ENCODE results near the gene APC2. TPM values are rescaled to one million over a fixed set of nuclear protein-coding genes. Genes with fewer than 3 reads are reported as not detected.
A peak's percentile ranks its signal among the peaks of the same experiment; 100 is the strongest.
"Not testable (repeated sequence)": the region's sequence is repeated elsewhere in the genome, so short reads cannot be mapped to it uniquely, and the experiment has no call there.

The APC2 gene
- total RNA-seq, 1 experiment from 2014 or later = not detected

DNA sequence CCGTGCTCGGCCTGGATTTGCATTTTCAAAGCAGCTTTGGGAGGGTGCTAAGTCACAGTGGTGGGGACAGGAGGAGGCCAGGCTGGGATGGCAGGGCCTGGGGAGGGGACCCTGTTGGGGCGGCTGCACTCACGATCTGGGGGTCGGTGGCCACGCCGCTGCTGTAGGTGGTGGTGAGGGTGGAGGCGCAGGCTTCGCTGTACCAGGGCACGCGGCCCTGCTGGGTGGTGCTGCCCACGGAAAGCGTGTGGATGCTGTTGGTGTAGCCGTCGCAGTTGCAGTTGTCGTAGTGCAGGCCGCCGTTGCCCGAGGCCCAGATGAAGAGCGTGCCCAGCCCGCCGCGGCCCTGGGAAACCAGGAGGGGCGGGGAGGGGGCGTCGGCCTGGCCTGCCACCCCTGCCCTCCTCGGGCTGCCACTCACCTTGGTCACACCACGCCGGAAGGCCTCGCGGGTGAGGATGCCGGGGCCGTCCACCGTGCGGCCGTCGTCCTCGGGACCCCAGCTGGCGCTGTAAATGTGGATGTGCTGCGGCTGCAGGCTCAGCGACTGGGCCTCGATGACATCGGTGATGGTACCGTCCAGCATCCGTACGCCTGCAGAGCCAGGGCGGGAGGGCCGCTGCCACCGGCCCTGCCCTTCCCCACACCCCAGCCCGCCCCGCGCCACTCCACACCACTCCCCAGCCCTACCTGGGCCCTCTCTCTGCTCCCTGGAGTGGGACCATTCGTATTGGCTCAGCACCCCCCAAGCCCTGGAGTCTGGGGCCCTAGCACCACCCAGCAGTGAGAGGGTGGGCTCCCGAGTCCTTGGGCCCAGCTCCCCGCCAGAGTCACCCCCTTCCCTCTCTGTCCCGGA, 37.0 kb downstream of the APC2 start:
- no peak for DNase-seq (ENCODE audit: low read depth)
- in situ Hi-C loops (cut with HindIII; ENCODE audit: low pct_unique_long_range_greater_than_20kb, low sequenced_read_pairs) = no loop called here

DNA sequence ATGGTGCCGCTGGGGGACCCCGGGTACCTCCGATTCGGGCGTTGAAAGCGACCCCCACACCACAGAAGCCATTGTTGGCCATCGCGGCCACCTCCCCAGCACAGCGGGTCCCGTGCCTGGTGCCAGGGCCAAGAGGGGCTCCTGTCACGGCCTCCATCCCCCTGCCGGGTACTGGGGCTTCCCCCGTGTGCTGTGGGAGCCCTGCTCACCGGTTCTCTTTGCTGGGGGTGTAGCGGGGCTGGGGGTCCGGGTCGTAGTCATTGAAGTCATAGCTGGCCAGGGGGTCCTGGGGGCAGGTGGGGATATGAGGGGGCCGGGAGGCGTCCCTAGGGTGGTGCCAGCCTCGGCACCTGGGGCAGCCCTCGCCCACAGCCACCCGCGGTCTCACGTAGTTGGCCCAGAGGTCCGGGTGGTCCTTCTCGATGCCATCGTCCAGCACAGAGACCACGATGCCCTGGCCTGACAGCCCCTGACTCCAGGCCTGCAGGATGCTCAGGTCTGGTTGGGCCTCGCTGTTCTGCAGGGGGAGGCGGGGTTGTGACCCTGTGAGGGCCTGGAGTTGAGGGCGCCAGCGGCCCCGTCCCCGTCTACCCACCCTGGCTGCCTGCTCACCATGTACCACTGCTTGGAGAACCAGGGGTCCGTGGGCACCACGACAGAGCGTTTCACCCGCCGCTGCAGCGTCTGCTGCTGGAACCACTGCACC, 37.8 kb downstream of the APC2 start:
- DNase-seq (ENCODE audit: low read depth) = no peak
- in situ Hi-C loops (cut with HindIII; ENCODE audit: low pct_unique_long_range_greater_than_20kb, low sequenced_read_pairs) = no loop called here

DNA sequence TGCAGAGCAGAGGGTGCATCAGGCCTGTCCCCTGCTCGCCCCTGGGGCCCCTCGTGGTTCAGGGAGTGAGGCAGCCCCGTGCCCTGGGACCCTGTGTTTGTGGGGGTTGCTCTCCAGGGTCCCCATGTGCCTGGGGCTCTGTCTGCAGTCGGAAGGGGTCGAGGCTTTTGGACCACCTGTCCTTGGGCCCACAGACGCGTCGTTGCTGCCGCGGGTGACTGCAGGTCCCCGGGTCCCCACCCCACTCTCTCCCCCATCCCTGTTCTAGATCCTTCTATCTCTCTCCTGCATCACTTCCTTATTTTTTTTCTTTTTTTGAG, 38.3 kb downstream of the APC2 start:
- in situ Hi-C loops (cut with HindIII; ENCODE audit: low pct_unique_long_range_greater_than_20kb, low sequenced_read_pairs) = no loop called here
- DNase-seq (ENCODE audit: low read depth) = no peak

DNA sequence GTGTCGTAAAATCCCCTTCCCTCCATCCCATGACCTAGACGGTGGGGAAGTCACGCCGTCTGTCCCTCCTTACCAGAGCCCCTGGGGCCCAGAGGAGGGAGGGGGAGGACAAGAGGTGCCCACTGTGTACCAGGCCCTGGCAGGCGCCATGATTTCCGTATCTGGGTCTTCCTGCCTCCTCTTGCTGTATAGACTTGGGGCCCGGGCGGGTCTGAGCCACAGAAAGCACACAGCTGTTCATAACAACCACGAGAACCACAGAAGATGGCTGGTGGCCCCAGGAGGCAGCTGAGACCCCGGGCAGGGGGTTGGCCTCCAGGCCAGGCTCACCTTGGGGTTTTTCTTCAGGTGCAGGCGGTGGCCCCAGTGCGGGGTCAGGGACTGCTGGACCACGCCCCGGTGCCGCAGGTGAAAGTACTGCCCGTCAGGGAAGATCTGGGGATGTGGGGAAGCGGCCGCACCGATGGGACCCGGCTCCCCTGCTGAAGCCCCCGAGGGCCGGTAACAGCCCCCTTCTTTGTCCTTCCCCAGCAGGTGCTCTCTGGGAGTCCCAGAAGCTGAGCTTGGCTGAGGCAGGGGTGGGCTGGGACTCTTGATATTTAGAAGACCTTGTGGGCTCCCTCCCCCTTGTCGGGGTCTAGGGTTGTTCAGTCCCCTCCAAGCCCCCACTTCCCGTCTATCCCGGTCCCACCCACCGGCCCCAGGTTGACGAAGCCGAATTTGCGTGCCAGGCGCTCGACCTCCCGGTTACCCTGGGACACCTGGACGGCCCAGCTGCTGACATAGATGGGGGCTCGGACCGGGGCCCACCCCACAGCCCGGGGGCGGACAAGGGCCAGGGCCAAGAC, 39.8 kb downstream of the APC2 start:
- DNase-seq (ENCODE audit: low read depth) = no peak
- in situ Hi-C loops (cut with HindIII; ENCODE audit: low pct_unique_long_range_greater_than_20kb, low sequenced_read_pairs) = no loop called here

DNA sequence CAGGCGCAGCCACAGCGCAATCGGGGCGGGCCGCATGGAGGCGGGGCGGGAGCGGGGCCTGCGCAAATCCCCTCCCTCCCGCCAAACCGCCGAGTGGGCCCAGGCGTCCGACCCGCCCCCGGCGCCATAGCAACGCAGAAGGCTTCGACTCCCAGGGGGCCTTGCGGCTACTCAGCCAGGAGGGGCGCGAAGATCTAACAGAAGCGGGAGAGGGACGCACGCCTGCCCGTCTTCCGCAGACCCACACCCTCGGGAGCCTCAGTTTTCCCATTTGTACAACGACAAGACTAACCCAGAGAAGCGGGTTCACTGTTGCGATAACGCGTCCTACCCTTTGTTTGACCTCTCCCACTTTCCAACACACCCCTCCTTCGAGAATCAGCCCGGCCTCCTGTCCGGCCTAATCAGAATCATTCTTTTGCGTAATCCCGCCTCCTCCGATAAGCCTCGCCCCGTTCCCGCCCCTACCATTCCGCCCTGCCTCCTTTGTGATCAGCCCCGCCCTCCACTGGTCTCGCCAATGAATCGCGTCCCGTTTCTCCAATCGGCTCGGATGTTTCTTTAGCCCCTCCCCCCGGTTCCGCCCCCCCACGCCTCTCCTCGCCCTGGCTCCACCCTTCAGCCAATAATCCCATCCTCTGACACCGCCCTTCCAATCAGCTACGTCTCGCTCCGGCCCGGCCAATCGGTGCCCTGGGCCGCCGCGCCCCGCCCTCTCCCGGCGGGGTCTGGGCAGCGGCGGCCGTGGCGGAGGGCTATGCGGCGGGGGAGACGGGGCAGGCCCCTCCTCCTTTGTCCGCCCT, 40.6 kb downstream of the APC2 start, which contains the start of gene PCSK4:
TSS of gene PCSK4 (minus strand) at position 40 of the 803 bp plus-strand sequence. CDS start at position 36, 4 bp downstream.
- in situ Hi-C loops (cut with HindIII; ENCODE audit: low pct_unique_long_range_greater_than_20kb, low sequenced_read_pairs) = no loop called here
- peak; percentile 96 for DNase-seq (ENCODE audit: low read depth)

DNA sequence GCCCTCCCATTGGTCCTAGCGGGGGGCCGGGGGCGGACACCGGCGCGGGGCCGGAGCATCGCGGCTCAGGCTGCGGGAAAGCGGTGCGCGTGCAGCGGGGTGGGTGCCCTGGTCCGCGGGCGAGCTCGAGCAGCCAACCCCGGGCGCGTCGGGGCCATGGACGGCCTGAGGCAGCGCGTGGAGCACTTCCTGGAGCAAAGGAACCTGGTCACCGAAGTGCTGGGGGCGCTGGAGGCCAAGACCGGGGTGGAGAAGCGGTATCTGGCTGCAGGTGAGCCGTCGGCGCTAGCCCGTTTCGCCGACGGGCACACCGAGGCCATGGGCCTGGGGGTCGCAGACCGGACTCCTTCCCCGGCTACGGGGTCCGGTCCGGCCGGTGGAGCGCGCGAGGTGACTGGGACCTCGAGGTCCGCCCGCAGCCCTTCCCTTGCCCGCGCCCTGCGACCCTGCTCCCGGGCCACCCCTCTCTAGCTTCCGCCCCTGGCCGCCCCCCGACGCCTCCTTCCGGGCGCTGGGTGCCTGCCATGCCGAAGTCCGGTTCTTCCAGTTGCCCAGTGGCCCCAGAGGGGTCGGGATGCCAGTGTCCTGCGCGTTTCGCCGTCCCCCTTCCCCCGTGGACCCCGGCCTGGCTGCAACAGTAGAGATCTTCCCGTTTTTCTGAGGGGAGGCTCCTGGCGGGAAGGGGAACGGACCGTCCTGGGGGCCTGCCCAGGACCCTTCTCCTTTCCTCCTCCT, 41.4 kb downstream of the APC2 start, which contains the start of gene REEP6:
TSS of gene REEP6 (plus strand) at position 68 of the 735 bp plus-strand sequence. CDS start at position 157, 89 bp downstream.
- DNase-seq (ENCODE audit: low read depth) = no peak
- in situ Hi-C loops (cut with HindIII; ENCODE audit: low pct_unique_long_range_greater_than_20kb, low sequenced_read_pairs) = no loop called here

DNA sequence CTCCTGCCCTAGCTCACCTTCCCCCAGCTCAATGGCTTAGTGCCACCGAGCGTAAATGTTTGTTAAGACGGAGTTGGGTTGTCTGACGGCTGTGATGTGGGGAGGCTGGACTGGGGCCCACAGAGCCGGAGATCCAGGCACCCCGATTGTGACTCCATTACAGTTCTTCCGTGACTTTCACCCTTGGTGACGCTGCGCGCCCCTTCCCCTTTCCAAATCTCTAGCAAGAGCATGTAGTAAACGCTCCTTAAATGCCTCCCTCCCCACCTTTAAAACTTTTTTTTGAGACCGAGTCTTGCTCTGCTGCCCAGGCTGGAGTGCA, 41.9 kb downstream of the APC2 start:
- in situ Hi-C loops (cut with HindIII; ENCODE audit: low pct_unique_long_range_greater_than_20kb, low sequenced_read_pairs) = no loop called here
- no peak for DNase-seq (ENCODE audit: low read depth)

DNA sequence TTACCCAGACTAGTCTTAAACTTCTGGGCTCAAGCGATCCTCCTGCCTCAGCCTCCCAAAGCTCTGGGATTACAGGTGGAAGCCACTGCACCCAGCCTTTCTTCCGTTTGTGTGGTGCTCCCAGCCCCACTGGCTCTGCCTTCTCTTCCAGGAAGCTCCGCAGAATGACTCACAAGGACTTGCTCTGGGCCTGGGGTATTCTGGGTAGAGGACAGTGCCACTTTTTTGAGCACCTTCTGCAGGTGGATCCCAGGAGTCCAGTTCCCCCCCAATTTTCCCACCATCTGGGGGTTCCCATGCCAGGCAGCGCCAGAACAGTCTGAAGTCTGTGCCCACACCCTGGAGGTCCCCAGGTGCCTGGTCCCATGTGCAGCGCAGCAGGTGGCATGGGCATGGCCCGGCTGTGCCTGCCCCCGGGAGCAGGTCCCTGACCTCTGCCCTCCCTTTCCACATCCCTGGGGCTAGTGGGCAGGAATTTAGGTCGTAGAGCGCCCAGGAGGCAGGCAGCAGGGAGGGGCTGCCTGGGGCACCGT, 42.6 kb downstream of the APC2 start:
- no peak for DNase-seq (ENCODE audit: low read depth)
- in situ Hi-C loops (cut with HindIII; ENCODE audit: low pct_unique_long_range_greater_than_20kb, low sequenced_read_pairs) = no loop called here

DNA sequence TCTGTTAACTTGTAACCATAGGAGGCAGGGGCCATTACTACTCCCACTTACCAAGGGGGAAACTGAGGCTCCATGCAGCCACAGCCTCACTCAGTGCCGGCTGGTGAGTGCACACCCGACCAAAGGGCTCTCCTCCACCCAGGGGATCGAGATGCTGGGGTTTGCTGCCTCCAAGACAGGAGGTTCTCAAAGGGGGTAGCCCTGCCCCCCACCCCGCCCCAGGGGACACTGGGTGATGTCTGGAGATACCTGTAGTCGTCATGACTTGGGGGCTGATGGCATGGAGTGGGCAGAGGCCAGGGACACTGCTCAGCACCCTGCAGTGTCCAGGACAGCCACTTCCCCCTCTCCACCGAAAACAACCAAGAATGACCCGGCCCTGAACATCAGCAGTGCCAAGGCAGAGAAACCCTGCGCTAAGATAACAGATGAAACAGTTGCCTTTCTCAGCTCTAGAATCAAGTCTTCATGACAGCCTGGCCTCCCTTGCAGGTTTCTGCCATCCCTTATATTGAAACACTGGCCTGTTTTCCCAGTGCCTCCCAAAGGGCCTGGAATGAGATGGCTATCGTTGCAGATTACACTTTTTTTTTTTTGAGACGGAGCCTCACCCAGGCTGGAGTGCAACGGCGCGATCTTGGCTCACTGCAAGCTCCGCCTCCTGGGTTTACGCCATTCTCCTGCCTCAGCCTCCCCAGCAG, 44.3 kb downstream of the APC2 start:
- no peak for DNase-seq (ENCODE audit: low read depth)
- in situ Hi-C loops (cut with HindIII; ENCODE audit: low pct_unique_long_range_greater_than_20kb, low sequenced_read_pairs) = no loop called here

DNA sequence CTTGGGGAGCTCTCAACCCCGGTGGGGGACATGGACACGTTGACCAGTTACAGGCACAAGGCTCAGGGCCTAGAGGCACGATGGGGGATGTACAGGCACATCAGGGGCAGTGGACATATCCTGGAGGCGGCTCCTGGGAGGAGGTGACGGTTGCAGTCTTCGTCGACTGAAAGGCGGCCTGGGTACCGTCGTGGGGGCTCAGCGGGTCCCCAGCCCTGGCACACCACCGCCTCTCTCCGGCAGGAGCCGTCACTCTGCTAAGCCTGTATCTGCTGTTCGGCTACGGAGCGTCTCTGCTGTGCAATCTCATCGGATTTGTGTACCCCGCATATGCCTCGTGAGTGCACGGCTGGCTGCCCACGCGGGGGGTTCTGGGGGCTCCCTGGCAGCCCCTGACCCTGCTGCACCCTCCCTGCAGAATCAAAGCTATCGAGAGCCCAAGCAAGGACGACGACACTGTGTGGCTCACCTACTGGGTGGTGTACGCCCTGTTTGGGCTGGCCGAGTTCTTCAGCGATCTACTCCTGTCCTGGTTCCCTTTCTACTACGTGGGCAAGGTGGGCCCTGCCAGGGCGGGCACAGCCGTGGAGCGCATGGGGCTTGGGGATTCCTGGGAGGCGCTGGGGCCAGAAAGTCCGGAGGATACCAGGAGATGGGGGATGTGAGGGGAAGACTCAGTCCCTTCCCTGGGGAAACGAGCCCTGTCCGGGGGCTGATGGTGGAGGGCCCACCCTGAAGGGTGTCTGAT, 45.3 kb downstream of the APC2 start:
- in situ Hi-C loops (cut with HindIII; ENCODE audit: low pct_unique_long_range_greater_than_20kb, low sequenced_read_pairs) = no loop called here
- DNase-seq (ENCODE audit: low read depth) = no peak

DNA sequence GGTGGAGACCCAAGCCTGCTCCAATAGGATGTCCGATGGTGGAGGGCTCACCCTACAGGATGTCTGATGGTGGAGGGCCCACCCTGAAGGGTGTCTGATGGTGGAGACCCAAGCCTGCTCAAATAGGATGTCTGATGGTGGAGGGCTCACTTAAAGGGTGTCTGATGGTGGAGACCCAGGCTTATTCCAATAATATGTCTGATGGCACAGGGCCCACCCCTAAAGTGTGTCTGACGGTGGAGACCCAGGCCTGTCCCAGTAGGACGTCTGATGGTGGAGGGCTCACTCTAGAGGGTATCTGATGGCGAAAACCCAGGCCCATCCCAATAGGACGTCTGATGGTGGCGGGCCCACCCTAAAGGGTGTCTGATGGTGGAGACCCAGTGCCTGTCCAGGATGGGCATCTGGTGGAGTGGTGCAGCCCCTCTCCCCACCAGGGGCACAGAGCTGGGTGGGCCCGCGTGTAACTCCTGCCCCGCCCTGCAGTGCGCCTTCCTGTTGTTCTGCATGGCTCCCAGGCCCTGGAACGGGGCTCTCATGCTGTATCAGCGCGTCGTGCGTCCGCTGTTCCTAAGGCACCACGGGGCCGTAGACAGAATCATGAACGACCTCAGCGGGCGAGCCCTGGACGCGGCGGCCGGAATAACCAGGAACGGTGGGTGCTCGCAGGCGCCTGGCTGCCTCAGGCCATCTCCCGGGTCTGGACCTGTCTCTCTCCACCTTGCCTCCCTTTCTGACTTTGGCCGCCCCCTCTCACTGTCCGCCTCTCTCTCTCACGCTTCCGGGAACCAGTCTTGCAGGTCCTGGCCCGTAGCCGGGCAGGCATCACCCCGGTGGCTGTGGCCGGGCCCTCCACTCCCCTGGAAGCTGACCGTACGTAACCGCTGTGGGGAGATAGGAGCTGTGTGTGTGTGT, 46.1 kb downstream of the APC2 start:
- in situ Hi-C loops (cut with HindIII; ENCODE audit: low pct_unique_long_range_greater_than_20kb, low sequenced_read_pairs) = no loop called here
- no peak for DNase-seq (ENCODE audit: low read depth)

DNA sequence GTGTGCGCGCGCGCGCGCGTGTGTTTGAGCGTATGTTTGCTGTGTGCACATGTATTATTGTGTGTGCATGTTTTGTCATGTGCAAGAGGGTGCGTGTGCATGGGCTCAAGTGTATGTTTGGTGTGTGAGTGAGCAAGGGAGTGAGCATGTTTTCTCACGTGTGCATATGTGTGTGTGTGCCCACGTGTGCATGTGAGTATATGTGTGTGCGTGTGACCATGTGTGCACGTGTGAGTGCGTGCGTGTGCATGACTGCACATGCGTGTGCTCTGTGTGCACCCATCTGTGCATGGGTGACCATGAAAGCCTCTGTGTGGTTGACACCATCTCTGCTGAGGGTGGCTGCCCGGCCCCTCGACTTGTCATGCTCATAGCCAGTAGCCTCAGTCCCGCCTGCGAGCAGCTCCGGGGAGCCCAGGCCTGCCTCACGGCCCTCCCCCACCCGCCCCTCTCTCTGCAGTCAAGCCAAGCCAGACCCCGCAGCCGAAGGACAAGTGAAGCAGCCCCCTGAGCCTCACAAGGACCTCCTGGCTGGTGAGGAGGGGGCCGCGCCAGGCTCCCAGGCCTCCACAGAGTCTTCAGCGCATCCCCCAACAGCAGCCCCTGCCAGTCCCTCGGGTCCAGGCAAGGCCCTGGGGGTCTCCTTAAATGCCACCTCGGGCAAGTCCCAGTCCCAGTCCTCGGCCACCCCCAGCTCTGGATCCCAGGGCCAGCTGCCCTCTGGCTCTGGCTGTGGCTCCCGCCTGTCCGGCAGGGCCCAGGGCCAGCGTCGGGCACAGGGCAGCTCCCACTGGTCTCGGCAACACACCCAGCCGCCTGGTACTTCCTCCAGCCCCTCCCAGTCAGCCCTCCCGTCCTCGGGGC, 47.0 kb downstream of the APC2 start:
- DNase-seq (ENCODE audit: low read depth) = no peak
- in situ Hi-C loops (cut with HindIII; ENCODE audit: low pct_unique_long_range_greater_than_20kb, low sequenced_read_pairs) = no loop called here

DNA sequence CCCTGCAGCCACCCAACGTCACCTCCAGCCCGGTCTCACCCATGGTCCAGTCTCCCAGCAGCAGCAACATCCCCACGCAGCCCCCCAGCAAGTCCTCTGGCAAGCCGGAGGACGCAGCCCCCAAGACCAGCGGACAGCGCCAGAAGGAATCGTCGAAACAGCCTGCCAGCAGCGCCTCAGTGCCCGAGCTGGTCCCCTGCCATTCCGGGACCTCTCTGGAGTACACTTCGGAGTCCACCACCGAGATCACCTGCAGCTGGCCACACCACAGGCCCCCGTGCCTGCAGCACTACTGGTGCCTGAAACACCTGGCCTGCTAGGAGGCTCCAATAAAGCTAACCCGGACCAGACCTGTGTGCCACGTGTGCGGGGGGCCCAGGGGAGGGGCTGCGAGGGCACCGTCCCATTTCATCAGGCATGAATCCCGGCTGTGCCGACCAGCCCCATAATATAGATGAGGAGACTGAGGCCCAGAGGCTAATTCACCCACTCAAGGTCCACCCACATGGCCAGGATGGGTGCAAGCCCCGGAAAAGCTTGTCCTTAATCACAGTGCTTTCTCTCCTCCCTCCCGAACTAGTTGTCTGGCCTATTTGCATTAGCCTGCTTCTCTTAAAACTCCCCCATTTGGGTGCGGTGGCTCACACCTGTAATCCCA, 47.8 kb downstream of the APC2 start:
- in situ Hi-C loops (cut with HindIII; ENCODE audit: low pct_unique_long_range_greater_than_20kb, low sequenced_read_pairs) = no loop called here
- DNase-seq (ENCODE audit: low read depth) = no peak

DNA sequence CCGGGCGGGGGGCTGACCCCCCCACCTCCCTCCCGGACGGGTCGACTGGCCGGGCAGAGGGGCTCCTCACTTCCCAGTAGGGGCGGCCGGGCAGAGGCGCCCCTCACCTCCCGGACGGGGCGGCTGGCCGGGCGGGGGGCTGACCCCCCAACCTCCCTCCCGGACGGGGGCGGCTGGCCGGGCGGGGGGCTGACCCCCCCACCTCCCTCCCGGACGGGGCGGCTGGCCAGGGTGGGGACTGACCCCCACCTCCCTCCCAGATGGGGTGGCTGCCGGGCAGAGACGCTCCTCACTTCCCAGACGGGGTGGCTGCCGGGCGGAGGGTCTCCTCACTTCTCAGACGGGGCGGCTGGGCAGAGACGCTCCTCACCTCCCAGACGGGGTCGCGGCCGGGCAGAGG, 49.3 kb downstream of the APC2 start:
- DNase-seq (ENCODE audit: low read depth); in situ Hi-C loops (cut with HindIII; ENCODE audit: low pct_unique_long_range_greater_than_20kb, low sequenced_read_pairs): not testable (repeated sequence)

Data from Caki2 (cell line).